Activated naive CD4-positive, alpha-beta T cell treated with Interleukin-2 at 50 U/mL for 16 hours (primary cell): Measurements from ENCODE around the gene FCRL5.
"Not testable (repeated sequence)": the region's sequence is repeated elsewhere in the genome, so short reads cannot be mapped to it uniquely, and the experiment has no call there.

Source experiments
- DNase-seq: peaks from one replicate; pipeline ENCODE4 v3.0.0-alpha.2; 2020

Gene FCRL5

DNA sequence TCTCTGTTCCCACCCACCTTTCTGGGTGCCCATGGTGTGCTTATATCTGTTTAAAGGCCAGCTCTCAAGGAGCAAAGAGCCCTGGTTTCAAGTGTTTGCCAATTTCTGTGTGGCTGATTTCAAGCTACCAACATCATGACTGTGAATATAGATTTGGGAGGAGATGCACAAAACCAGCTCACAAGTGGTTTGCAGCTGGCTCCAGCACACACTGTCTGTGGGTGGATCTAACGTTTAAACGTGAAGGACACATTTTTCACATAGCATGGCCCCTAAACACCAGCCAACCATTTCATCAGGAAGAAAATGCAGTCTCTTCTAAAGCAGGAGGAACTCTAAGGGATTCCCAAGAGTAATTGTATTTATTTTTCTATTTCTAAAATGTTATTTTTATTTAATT is 65.2 kb downstream of the FCRL5 start:
- DNase-seq = no peak

DNA sequence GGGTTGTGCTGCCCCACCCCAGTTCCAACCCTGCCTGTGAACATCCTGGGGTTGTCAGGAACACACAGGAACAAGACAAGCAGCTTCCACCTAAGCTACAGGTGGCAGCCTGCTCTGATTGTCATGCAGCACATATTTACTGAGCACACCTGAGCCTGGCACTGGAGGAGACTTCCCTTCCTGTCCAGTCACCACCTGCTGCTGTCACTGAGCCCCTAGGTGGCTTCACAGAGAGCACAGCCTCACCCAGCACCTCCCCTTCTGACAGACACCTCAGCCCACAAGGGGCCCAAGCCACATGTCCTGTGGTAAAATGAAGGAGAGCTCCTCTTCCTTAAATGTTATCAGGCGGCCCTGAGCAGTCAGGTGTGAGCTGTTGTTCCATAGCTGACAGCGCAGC is 65.9 kb downstream of the FCRL5 start:
- DNase-seq = not testable (repeated sequence)

DNA sequence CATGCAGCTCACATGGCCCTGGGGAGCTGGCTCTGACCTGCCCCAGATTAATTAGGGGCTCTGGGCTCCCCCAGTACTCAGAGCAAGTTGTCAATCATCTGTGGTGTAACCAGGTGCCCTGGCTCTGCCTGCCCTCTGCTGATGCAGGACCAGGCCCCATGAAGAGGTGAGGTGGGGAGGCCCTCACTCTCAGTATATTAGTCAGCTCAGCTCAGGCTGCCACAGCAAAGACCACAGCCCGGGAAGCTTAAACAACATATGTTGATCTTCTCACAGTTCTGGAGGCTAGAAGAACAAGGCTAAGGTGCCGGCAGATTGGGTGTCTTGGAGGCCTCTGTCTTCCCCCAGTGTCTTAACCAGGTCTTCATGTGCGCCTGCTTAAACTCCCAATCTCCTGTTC is 66.5 kb downstream of the FCRL5 start:
- no peak for DNase-seq

DNA sequence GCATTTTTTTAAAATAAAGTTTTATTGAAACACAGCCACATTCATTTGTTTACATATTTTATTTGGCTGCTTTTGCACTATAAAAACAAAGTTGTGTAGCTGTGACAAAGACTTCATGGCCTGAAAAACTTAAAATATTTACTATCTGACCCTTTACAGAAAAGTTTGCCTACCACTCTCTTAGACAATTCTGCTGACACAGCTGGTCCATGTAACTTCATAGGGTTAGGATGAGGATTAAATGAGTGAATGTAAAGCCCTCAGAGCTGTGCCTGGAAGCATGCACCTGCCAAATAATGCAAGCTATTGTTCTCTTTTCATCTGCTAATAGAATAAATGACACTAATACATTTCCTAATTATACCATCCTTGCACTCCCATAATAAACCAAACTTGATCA is 67.7 kb downstream of the FCRL5 start:
- DNase-seq = no peak

DNA sequence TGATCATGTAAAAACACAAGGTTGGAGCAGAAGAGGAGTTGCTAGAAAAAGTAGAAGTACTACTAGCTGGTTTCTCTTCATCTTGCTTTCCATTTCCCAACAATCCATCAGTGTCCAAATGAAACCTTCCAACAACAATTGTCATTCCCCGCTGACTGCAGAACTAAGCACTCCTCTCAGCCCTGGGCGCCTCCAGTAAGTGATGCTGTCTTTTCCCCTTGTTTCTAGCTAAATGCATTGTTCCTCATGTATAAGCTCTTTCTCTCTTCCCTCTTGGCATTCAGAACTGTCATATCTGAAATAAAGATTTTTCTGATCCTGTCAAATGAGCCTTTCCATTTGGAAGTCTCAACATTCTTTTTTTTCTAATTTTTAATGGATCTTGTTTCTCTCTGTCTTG is 68.7 kb downstream of the FCRL5 start:
- DNase-seq = no peak

DNA sequence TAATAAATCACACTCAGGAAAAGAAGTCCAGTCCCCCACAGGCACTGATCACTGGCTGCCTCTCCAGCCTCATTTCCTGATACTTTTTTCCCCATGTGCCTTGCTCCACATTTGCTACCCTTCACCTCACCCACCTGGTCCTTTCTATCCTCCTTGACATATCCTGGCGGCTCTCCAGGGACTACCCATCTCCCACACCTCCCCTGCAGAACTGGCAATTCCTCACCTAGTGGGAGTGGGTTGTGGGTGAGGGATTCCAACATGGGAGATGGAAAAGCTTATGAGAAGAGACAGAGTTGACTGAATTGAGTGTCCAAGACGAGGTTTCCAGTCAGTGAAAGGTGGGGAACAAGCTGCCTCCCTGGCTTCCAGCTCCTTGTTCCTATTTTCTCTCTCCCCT is 69.6 kb downstream of the FCRL5 start:
- no peak for DNase-seq

DNA sequence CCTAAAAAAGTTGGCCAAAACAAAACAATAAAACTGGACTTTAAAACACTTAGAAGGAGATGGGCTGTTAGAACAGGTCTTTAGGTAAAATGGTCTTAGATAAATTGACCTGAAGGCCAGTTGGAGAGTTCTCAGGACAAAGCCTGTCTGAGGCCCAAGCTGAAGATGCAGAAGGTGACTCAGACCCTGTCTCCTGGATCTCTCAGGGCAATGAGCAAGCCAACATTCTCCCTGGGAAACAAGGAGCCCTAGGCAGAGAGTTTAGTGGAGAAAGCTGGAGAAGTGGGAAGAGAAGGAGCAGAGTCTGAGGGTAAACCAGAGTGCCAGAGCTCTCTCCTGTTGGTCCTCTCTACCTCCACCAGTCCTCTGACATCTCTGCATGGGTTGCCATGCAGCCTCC is 70.1 kb downstream of the FCRL5 start:
- no peak for DNase-seq

DNA sequence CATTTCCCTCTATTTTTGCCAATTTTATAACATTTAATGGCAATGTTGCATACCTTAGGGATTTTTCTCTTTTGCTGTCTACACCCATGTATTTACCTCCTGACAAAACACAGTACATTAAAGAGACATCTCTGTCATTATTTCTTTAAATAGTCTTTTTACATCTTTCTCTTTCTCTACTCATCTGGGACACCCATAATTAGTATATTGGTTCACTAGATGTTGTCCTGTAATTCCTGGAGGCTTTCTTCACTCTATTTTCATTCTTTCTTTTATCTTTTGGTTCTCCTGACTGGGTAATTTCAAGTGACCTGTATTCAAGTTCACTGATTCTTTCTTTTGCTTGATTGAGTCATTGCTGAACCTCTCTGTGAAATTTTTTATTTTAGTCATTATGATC is 74.3 kb downstream of the FCRL5 start:
- DNase-seq = no peak

DNA sequence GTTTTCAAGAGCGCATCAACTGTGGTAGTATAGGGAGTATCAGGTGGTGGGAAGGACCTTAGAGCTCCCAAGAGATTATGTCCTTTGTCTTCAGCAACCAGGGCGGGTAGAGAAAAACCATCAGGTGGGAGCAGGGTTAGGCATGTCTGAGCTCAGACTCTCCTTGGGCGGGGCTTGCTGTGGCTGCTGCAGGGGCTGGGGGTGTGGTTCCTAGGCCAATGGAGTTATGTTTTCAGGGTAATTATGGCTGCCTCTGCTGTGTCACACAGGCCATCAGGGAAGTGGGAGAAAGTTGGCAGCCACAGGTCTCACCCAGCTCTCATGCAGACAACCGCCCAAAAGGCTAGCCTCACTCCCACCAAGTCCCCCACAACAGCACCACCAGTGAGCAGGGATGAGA is 74.9 kb downstream of the FCRL5 start:
- no peak for DNase-seq

DNA sequence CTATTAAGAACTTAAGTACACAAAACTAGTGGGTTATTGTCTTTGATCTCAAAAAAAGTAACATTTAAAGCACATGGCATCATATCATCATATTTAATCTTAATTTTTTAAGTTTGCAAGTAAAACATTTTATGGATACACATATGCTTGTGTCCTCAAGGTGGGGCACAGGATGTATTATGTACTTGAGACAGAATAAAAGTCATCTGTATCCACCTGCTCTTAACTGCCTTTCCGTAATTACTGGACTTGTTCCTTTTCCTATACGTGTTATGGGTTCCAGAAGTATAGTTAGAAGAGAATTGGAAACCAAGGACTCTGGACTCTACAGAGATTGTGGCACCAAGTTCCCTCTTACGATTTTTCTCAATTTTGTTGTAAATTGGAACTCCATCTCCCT is 79.4 kb downstream of the FCRL5 start:
- DNase-seq = no peak

DNA sequence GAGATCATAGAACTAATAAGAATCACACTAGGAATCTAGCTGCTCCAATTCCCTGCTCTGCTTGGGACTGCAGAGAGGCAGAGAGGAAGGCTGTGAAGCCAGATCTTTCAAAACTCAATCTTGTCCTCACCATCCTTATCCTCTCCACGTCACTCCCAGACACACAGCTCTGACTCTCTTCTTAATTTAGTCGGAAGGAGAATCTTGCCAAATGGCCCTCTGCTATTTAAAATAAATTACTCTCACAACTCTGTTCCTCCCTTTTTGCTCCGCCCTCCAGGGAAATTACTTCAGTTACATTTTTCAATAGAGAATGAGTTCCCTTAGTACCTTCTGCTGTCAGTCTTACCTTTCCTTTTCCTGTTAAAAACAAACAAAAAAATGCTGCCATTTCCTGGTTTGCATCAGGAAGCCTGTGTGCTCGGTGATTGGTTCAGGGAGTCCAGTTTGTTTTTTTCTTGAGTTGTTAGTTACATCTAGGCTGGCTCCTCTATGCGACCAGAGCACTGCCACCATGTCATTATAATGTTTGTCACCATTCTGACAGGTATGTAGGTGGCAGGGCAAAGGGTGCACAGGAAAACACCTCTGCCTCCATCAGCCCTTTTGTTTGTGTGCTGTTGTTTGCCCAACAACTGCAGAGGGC is 80.1 kb downstream of the FCRL5 start:
- no peak for DNase-seq

DNA sequence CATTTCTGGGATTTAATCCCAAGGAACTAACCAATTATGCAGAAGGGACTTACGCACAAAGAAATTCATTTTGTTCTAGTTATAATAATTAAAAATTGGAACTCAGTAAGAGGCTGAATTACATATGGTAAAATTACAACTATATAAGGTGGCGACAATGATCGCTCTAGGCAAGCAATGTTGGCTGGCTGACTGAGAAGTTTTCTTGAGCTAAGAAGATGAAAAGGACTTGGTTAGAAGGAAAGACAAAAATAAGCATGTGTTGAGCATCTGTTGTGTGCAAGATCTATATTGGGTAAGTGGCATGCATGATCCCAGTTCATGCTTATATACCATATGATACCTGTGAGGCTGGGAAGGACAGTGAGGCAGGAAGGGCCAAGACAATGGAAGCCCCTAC is 80.8 kb downstream of the FCRL5 start:
- no peak for DNase-seq

DNA sequence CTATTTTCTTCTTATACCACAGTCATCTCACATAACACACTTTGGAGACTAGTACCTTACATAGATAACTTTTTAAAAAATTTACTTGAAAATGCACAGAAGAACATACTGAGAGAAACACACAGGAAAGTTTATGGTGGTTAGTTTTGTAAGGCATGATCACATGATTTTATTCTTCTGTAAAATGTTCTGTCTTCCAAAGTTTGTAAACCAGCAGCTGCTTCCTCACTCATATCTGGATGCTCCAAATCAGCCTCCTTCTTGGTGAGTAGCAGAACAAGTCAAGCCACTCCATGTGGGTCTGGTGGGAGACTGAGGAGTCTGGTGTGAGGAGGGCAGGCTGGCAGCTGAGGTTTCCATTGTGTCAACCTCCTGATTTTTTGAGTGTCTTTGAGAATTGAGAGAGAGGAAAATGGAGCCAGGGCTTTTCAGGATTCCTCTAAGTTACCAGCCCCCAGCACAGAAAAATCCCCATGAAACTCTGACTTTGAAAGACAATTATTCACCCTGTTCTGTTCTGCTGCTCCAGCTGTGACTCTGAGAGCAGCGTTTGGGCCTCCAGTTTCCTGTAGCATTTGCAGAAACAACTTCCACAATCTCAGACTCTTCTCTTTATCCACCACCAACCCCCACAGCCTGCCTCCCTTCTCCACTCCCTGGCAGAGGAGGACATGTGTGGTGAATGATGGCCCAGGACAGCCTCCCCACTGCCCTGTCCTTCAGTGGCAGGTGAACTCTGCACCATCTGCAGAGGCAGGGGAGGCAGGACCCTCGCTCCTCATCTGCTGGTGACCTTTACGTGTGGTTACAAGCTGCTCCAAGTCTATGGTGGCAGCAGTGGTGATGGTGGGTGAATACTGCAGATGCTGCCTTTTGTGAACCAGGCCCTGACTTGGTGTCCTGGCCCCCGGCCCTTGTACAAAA is 82.3 kb downstream of the FCRL5 start:
- no peak for DNase-seq

DNA sequence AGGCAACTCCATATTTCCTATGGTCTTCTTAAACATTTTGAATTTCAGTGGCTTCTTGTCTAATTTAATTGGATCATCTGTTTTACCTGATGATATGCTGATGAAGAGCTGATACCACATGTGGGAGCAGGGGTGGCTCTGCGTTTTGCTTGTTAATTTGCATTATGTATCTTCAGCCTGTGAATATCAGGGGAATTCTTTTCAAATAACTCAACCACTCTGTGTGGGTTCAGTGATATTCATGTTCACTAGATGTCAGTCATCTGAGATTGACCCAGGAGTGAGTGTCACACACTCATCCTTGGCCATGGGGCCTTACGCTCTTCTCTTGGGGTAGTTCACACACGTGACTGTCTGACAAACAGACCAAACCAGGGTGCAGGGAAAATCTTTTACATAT is 83.0 kb downstream of the FCRL5 start:
- no peak for DNase-seq

DNA sequence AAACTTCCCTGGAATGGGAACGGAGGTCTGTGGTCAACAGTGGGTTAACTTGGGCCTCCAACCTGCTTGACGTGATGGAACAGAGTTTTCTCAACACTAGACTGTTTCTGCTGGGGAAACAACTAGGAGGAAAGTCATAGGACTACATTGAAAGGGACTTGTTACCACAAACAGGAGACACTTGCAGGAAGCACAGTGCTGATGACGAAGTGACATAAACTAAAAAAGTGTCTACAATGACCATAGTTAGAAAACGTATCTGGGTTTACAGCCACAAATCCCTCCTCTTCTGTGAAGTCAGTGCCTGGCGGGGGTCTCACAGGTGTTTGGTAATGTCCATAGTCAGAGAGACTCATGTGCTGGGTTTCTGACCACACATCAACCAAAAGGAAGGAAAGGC is 86.3 kb downstream of the FCRL5 start:
- no peak for DNase-seq
